GM18511 (cell line): ENCODE results near the gene TMEM158.

ENCODE experiments used
- ATAC-seq: cut with Tn5 transposase; IDR thresholded peaks from one replicate; pipeline ENCODE4 v1.9.1; 2021; ENCODE audit warnings: mild to moderate bottlenecking, moderate library complexity; ENCODE audit not compliant: unreplicated experiment

The TMEM158 gene

DNA sequence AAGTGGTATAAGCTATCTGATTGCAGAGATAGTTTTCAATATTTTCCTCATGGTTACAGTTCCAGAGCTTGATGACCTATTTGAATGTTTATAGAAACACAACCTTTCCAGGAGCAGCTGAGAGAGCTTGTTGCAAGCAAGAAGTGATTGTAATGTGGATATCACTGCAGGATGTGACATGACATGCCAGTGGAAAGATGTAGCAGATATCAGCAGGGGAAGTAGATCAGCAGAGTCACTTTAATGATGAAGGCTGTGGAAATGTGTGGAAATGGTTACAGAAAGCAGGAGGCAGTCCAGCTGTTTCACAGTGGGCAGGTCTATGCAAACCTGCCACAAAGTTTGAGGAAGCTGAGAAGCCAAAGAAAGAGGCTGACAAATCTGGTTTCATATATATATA lies 21.0 kb downstream of the TMEM158 start:
- ATAC-seq: no peak

DNA sequence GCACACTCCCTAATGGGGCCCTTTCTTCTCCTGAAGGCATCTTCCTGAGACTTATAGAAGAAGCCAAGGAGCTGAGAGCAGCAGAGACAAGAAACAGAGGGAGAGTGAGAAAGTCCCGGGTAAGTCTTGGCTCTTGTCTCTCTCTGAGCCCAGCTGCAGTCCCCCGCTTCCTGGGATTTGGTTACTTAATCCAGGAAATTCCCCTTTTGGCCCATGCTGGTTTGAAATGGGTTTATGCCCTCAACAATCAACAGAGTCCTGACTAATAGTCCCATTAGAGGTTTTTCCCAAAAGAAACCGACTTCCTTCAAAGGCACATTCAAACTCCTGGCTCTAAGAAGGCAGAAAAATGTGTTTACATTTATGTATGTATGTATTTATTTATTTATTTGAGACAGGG lies 22.0 kb downstream of the TMEM158 start:
- ATAC-seq: no peak

DNA sequence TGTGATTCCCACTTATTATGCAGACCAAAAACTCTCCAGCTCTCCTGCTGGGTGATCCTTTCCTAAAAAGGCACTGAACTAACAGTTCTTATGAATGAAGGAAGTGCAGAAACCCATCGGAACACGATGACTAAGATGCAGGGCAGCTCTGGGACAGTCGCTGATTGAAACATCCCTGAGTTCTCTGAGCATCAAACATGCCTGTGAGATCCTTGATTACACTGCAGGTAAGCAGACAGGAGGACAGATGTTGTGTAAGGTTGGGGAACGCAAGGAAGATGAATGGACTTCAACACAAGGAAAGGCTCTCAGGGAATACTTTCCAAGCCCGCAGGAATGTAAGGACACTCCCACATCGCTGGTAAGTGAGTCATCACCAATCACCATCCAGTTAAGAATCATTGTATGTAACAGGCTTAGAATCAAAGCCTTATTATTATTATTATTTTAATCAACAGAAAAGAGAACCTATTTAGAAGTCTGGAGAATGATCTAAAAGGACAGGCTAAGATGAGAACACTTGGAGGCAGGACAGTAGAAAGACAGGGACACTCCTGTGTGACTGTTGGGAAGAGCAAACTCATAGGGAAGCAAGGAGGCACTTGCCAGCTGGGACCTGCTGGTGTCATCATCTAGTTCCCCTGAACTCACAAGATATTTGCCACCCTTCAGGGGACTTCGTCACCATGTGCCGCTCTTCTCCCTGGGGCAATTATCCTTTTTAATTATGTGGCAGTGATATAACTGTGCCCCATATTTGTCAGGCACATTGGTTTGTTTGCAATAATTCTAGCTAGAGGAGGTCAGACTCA lies 26.0 kb downstream of the TMEM158 start:
- ATAC-seq: no peak

DNA sequence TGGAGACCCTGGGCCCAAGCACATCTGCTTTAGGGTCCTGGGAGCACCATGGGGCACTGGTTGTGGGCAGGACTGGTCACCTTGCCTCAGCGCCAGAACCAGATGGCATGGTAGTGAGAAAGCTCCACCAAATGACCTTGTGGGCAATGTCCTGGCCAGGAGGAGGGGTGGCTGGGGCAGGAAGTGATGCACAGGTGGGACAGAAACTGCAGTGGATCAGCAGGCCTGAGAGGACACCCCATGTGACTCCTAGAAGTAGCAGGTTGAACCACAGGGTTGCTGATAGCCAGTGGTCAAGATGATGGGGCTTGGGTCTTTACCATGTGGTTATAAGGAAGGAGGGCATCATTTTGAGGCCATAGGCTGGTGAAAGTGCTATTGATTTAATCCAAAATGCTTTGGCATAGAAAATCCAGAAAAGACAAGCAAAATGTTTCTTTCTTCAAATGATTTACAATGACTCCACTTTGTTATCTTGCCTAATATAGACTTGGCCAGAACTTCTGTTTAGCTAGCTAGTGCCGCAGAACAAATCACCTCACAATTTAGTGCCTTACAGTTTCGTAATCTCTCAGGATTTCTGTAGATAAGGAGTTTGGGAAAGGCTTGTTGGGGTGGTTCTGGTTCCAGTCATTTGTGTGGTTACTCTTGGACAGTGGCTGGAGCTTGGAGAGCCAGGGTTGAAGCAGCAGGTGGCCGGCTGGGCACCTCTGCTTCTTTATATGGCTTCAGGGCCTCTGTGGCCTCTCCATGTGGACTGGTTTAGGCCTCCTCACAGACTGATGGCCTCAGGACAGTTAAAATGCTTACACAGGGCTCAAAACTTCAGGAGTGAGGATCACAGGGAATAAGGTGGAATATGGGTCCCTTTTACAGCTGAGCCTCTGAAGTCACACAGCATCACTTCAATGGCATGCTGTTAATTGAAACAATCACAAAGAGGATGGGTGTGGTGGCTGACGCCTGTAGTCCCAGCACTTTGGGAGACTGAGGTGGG lies 27.5 kb downstream of the TMEM158 start:
- no peak for ATAC-seq

DNA sequence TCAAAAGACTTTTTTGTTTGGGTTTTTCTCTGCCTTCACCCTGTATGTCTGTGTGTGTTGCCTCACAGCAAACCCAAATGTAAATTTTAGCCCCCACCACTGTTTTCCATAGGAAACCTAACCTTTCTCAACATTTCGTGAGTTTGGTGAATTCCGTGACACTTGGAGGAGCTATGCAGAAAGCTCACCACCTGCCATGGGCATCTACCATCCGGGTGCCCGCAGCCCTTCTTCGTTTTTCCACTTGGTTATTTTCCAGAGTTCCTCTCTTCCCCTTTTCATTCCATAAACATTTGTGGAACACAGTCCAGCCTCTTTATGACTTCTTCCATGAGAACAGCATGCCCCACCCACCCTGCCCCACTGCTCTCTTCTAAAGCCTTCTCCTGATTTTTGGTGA lies 31.3 kb downstream of the TMEM158 start:
- no peak for ATAC-seq

DNA sequence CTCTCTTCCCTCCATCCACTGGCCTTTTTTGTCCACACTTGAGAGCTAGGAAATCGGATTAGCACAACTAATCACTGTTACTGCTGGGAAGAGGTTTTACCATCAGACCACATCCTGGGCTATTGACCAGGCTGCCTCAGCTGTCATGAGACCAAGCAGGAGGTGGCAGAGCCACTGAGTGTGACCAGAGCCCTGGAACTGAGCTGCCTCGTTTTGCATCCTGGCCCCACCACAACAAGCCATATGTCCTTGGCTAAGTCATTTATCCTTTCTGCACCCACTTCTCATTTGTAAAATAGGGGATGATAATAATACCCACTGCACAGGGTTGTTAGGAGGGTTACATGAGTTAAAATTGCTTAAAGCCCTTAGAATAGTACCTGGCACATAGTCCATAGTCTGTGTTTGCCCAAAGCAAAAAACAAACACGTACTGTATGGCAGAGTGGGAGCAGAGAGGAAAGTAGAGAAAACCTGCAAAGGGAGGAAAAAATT lies 34.1 kb downstream of the TMEM158 start:
- no peak for ATAC-seq

DNA sequence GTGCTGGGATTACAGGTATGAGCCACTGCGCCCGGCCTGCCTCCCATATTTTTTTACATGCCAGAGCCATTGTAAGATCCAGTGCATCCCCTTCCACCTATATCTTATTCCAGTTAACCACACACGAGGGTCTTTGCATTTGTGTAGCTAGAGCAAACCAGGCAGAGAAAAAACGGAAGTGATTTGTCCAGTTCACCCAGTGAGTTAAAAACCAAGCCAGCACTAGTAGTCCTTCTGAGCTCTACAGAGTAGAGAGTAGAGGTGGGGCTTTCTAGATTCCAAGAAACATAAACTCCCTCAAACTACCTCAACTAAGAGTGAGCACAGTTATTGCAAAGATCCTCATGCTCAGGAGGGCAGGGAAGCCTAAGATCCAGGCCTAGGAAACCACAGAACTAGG lies 34.7 kb downstream of the TMEM158 start:
- no peak for ATAC-seq

DNA sequence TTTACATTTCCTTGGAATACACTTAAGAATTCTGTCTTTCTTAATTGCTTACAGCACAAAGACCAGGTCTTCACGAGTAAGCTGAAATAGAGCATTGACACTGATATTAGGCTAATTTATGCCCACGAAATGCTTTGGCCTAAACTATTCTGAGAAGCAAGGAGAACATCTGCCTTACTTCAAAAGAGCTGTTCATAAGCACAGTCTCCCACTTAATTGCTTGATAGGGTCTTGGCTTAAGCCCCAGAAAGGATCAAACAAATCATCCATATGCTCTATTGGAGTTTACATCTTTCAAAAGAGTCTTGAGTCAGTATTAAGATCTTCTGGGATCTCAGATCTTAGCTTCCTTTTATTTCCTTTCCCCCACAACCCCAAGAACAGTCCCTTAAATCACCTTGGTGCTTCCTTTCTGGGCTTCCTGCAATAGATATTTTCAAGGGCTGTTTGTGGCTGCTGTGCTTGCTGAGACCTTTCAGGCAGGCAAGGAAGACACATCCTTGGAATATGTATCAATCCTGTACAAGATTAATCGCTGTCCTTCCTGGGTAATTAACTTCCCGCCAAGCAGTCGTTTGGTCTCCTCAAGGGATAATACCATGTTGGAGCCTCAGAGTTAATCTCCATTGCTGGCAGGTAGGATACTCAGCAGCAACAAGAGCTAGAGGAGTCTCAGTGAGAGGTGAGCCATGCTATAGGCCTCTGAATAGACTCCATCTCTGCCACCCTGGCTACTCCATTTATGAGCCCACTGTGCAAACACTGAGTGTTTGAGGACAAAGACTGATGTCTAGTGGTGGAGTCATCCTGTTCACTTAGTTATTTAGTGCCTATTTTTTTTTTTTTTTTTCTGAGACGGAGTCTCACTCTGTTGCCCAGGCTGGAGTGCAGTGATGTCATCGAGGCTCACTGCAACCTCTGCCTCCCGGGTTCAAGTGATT lies 37.1 kb downstream of the TMEM158 start:
- no peak for ATAC-seq

DNA sequence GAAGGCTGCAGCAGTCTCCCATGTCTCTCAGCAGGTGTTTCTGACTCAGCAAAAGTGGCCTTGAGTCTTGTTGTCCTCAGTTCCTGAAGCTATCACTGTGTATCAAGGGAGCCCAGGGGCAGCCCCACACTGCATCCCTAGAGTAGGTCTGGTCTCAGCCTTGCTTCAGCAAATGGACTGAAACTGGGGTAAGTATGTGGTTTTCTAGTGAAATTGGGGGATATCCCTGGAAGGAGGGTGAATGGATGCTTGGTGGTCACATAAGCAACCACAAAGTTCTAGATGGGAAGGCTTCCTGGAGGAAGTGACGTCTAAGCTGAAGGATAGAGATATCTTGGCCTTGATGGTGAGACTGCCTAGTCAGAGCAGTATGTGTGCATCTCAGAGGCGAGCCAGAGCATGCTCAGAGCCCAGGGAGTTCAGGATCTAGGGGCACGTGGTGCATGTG lies 38.4 kb downstream of the TMEM158 start:
- no peak for ATAC-seq

DNA sequence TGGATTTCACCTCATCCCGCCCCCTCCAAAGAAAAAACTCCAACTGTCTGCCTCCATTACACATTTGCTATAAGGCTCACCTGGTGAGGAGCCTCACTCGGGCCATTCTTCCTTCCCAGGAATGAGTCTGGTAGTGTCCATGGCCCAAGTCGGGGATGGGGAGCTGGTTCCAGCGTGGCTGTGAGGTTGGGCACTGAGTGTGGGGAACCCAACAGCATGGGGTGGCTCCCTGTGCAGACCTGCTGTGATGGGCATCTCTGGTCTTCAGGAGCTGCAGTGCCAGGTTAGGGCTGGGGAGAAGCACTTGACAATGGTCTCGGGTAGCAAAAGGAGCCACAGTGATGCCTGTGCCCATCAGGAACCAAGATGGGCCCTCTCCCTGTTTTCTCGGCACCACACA lies 39.2 kb downstream of the TMEM158 start:
- no peak for ATAC-seq

DNA sequence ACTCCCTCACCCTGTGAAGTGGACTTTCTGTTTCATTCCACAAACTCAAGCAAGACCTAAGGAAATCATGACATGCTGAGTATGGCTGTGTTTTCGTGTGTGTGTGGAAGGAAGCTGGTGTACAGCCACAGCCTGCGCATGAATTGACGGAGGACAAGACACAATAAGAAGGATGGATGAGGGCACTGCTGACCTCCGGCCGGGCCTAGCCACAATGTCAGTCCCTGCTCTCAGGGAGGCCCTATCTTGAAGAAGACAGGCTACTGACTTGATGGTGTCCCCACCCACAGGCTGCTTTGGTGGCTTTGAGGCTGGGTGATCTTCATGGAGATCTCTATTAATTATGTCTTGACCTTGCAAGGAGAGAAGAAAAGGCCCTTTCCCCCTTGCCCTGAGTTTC lies 40.6 kb downstream of the TMEM158 start:
- ATAC-seq: no peak

DNA sequence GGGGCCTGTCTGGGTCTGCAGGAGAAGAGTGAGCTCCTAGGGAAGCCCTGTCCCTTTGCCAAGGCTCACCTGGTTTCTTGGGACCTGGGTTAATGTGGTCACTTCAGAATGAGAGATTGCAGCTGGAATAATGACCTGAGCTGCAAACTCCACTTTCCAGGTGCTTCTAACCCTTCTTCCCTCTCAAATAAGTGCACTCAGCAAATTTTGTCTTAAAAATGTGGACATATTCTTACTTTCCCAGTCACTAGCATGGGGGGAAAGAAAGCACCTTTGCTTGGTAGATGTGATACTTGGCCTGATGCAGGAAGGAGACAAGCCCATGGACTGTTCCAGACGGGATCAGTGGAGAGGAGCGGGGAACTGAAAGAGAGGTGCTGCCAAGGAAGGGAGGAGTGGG lies 41.0 kb downstream of the TMEM158 start:
- no peak for ATAC-seq

DNA sequence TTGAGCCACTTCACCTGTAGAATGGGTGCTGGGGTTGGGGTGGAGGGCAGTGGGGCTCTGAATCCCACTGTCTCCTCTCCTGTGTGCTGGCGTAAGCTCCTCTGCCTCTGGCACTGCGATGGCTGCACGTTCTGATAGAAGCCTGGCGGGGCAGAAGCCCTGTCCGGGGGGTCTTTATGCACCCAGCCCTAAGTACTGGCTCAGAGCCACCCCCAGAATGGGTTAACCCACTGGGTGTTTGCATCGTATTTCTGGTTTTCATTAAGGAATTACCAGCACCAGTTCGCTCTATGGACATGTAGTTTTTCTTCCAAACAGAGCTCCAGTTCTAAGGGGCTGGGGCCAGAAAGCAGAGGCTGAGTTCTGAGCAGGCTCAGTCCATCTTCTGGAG lies 42.2 kb downstream of the TMEM158 start:
- ATAC-seq: no peak

DNA sequence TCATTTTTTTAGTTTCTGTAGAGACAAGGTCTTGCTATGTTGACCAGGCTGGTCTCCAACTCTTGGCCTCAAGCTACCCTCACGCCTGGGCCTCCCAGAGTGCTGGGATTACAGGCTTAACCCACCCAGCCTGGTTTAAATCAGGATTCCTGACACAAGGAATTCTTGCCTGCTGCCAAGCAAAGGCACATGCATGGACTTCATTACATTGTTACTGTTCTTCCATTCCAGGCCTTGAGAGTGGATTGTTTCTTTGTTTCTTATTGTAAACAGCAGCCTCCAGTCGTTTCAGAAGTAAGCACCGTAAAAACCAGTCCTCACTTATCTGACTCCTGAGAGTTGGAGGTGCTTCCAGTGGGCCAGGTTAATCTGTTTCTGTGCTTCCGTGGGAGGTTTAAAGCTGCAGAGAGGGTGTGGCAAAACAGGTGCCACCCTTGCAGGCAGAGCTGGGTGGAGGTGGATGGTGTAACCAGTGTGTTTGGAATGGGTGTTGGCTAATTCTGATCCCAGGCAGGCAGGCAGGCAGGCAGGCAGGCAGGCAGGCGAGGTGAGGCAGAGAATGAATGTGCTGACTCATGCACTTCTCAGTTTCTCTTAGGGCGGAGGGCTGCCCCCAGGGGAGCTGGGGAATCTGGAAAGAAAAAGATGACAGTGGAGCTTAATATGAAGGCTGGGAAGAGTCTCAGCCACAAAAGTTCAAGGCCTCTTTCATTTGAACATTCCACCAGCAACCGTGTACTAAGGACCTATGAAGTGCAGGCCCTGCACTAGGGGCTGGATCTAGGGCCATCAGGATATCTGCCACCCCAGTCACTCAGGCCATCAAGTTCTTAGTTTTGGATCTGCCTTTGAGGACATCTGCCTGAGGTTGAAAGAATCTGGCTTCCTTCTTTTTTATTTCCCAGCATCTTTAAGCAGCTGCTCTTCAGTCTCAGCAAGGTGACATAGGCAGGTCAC lies 42.9 kb downstream of the TMEM158 start:
- ATAC-seq: no peak

DNA sequence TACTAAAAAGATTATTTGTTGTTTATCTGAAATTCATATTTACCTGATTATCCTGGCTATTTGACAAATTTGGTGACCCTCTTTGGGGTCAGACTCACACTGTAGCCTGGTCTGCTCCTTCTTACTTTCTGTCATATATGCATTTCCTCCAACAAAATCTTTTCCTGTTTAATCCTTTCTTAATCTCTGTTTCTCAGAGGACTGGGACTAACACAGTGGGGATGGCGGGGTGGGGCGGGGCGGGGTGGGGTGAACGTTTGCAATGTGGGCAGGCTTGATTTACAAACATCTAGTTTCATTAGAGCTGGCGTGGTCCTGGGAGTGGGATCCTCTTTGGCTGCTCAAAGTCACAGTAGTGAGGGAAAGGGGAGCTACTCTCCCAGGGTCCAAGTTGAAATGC lies 44.6 kb downstream of the TMEM158 start:
- no peak for ATAC-seq

DNA sequence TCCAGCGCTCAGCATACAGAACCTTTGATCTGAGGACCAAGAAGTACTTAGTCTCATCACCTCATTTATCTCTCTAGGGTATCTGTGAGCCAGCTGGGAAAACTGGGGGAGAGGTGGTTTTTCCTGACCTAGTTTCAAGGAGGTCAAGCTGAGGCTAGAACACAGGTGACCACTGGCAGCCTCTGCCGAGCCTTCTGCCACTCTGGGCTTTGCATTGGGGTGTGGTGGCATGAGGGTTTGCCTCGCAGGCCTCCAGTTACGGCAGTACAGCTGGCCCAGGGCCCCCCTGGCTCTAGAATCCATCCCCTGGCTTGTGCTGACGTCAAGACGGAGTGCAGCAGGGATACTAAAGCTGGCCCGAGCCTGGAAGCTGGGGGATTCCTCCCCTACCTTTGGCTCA lies 45.2 kb downstream of the TMEM158 start:
- ATAC-seq: no peak

DNA sequence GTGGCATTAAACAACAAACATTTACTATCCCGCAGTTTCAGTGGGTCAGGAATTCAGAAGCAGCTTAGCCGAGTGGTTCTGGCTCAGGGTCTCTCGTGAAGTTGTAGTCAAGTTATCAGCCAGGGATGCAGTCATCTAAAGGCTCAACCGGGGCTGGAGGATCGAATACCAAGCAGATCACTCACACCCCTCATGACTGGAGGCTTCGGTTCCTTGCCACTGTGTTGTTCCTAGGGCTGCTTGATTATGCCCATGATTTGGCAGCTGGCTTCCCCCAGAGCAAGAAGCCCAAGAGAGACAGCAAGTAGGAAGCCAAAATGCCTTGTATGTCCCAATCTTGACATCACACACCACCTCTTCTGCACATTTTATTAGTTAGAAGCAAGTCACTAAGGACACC lies 46.0 kb downstream of the TMEM158 start:
- ATAC-seq: no peak

DNA sequence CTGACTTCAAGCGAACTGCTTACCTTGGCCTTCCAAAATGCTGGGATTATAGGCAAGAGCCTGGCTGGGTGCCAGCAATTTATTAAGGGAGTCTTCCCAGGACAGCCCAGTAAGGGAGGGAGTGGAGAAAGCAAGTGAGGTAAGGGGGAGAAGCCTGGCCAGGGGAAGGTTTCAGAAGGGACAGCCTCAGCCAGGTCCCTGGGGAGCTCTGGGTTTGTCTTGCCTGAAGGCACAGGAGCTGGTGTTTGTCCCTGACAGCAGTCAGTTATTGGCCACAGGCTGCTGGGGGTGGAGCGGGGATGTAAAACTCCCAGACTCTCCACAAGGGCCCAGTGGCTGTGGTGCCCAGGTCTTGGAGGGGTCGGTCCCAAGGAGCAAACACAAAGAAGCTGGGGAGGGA lies 46.9 kb downstream of the TMEM158 start:
- ATAC-seq: no peak

DNA sequence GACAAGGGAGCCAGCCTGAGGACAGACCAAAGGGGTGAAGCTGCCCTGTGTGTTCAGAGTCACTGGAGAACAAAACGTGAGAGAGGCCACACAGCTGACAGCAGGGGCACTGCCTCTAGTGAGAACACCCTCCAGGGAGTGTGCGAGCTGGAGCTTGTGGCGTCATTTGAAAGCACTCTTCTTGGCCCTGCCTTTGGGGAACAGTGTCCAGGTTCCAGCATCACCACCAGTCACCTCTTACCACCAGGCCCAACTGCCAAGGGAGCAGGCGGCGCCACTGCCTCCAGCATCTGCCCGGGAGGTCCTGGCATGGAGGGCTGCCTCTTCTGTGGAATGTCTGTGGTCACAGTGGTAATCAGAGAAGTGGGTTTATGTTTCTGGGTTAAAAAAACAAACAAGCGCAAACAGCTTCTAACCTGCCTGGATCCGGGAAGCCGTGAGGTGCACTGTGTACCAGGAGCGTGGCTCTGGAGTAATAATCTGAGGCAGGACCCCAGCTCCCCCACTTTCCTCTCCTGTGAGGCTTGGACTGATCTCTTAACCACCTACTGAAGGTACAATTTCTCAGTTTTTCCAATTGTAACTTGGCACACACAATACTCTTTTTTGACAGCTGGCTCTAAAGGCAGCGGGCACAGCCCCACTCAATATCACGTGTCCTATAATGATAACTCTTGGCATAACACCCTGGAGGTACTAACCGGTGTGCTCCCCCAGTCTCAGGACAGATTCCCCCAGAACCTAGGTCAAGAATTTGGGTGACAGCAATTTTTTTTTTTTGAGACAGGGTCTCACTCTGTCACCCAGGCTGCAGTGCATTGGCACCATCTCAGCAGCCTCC lies 47.7 kb downstream of the TMEM158 start:
- no peak for ATAC-seq
